GM23338 (cell line): ENCODE results near the gene HIP1. TPM values are rescaled to one million over a fixed set of nuclear protein-coding genes. Genes with fewer than 3 reads are reported as not detected.

Experiments
- ATAC-seq: fragments of 200-7000 bp; cut with Tn5 transposase; 3 replicates; pipeline ENCODE4 v1.9.1; 2020
- DNase-seq: peaks from one replicate; pipeline ENCODE4 v3.0.0-alpha.2; 2015; ENCODE audit warnings: low spot score
- H2AFZ ChIP-seq: fragments of 200-600 bp; sonication (generic); 2 replicates; pipeline ENCODE4 v1.8.0; 2016; ENCODE audit warnings: antibody characterized with exemption, mild to moderate bottlenecking, moderate library complexity
- H3F3A ChIP-seq: fragments of 200-600 bp; sonication (generic); replicated peaks from 2 replicates; pipeline ENCODE4 v1.8.0; 2017; ENCODE audit warnings: antibody characterized with exemption, mixed run types, low read depth
- H3K27ac ChIP-seq: fragments of 200-600 bp; sonication (generic); 2 replicates; pipeline ENCODE4 v1.6.1; 2016; ENCODE audit warnings: low read depth
- H3K27me3 ChIP-seq: fragments of 200-600 bp; sonication (generic); 2 replicates; pipeline ENCODE4 v1.8.0; 2016; ENCODE audit warnings: mild to moderate bottlenecking, mixed run types, moderate library complexity; ENCODE audit not compliant: insufficient read depth
- H3K36me3 ChIP-seq: fragments of 200-600 bp; sonication (generic); 2 replicates; pipeline ENCODE4 v1.8.0; 2016; ENCODE audit warnings: mild to moderate bottlenecking; ENCODE audit not compliant: insufficient read depth
- H3K4me1 ChIP-seq: fragments of 200-600 bp; sonication (generic); 2 replicates; pipeline ENCODE4 v1.8.0; 2016; ENCODE audit warnings: mild to moderate bottlenecking, moderate library complexity; ENCODE audit not compliant: insufficient read depth
- H3K4me2 ChIP-seq: fragments of 200-600 bp; sonication (generic); 2 replicates; pipeline ENCODE4 v1.7.1; 2017; ENCODE audit warnings: mixed run types
- H3K4me3 ChIP-seq: fragments of 200-600 bp; sonication (generic); 2 replicates; pipeline ENCODE4 v1.6.1; 2016; ENCODE audit warnings: mixed run types
- H3K79me2 ChIP-seq: fragments of 200-600 bp; sonication (generic); replicated peaks from 2 replicates; pipeline ENCODE4 v1.8.0; 2017; ENCODE audit warnings: mild to moderate bottlenecking; ENCODE audit not compliant: insufficient read depth
- H3K9me2 ChIP-seq: fragments of 200-600 bp; sonication (generic); 2 replicates; pipeline ENCODE4 v1.8.0; 2017; ENCODE audit not compliant: insufficient read depth
- H4K20me1 ChIP-seq: fragments of 200-600 bp; sonication (generic); replicated peaks from 2 replicates; pipeline ENCODE4 v1.8.0; 2017; ENCODE audit warnings: mild to moderate bottlenecking; ENCODE audit not compliant: insufficient read depth
- H3K27ac Mint-ChIP-seq: 2 replicates; pipeline ENCODE4 v1.8.0; 2020; ENCODE audit warnings: inconsistent platforms, mild to moderate bottlenecking, moderate library complexity, mixed read lengths
- H3K27me3 Mint-ChIP-seq: 3 replicates; pipeline ENCODE4 v1.8.0; 2022; ENCODE audit warnings: low read depth, mild to moderate bottlenecking, moderate library complexity, mixed read lengths, inconsistent platforms; ENCODE audit not compliant: insufficient read depth, poor library complexity
- H3K36me3 Mint-ChIP-seq: 3 replicates; pipeline ENCODE4 v1.8.0; 2021; ENCODE audit warnings: low read depth, mild to moderate bottlenecking, inconsistent platforms, moderate library complexity, mixed read lengths
- H3K4me1 Mint-ChIP-seq: 3 replicates; pipeline ENCODE4 v1.8.0; 2020; ENCODE audit warnings: mild to moderate bottlenecking, inconsistent platforms, mixed read lengths
- H3K4me3 Mint-ChIP-seq: 3 replicates; pipeline ENCODE4 v1.8.0; 2021; ENCODE audit warnings: moderate library complexity, mild to moderate bottlenecking, inconsistent platforms, mixed read lengths
- H3K9me3 Mint-ChIP-seq: 3 replicates; pipeline ENCODE4 v1.8.0; 2020; ENCODE audit warnings: moderate library complexity, mild to moderate bottlenecking, inconsistent platforms, mixed read lengths
- CTCF ChIP-seq, 2 experiments: fragments of 200-600 bp in 1 of 2; sonication (generic) in 1 of 2; conservative IDR thresholded peaks; 2 replicates each; pipeline versions ENCODE4 v1.5.1 to v1.6.1; 2016 to 2017; ENCODE audit warnings: antibody characterized with exemption in 2 of 2, low read depth in 2 of 2, mild to moderate bottlenecking in 2 of 2, moderate library complexity in 1 of 2
- NANOG ChIP-seq: IDR thresholded peaks from 2 replicates; pipeline ENCODE4 v1.6.1; 2016; ENCODE audit warnings: antibody characterized with exemption, borderline replicate concordance
- POLR2AphosphoS5 ChIP-seq: IDR thresholded peaks from 2 replicates; pipeline ENCODE4 v1.6.1; 2016; ENCODE audit warnings: antibody characterized with exemption, low read depth
- REST ChIP-seq: IDR thresholded peaks from one replicate; pipeline ENCODE4 v1.6.1; 2018; ENCODE audit warnings: antibody characterized with exemption; ENCODE audit not compliant: unreplicated experiment
- STAT1 ChIP-seq: IDR thresholded peaks from one replicate; pipeline ENCODE4 v1.6.1; 2016; ENCODE audit warnings: antibody characterized with exemption; ENCODE audit not compliant: unreplicated experiment
- ZNF331 ChIP-seq: fragments of 250-450 bp; sonication (Bioruptor Pico); IDR thresholded peaks from 2 replicates; pipeline ENCODE4 v1.5.0; 2020; ENCODE audit warnings: low read depth, mild to moderate bottlenecking, moderate library complexity
- ZNF462 ChIP-seq: fragments of 250-450 bp; sonication (Bioruptor Pico); IDR thresholded peaks from 2 replicates; pipeline ENCODE4 v1.5.0; 2020; ENCODE audit warnings: mild to moderate bottlenecking, moderate library complexity
- polyA plus RNA-seq: library from polyadenylated mRNA; unstranded; fragments of >200 nt; fragmentation: Nextera tagmentation; extraction: Ambion mirVana; gene quantifications from 2 replicates; pipeline ENCODE4 v1.2.1, GENCODE V29; 2016
- total RNA-seq: library from RNA; depleted of rRNA; stranded (reverse); fragments of >200 nt; shearing (Covaris generic); gene quantifications from 2 replicates; pipeline ENCODE4 v1.2.3, GENCODE V29; 2014

HIP1 gene
- total and polyA plus RNA-seq, 2 experiments from 2014 or later = 24.9 to 80.8 TPM

GRCh38 chr7:75640201-75640600 is 98.5 kb downstream of the HIP1 start (continued):
- no peak for TF ChIP-seq CTCF (conservative IDR thresholded peaks at IDR 0.05; ENCODE audit: low read depth in 2 of 2)
- no peak for TF ChIP-seq ZNF462 (CRISPR knock-in tag)
- TF ChIP-seq NANOG = no peak
- no peak for TF ChIP-seq POLR2AphosphoS5
- no peak for TF ChIP-seq STAT1
- no peak for TF ChIP-seq ZNF331 (CRISPR knock-in tag)

- Mint-ChIP-seq H3K4me3 (peak overlapping the region; percentile 84), H3K36me3 (peaks cover 18% of the 10 kb centered on the region; the same call in 2 of the 3 replicates), H3K27ac (peak overlapping the region; percentile 98), H3K9me3 (peaks cover 11% of the 10 kb centered on the region; the same call in 2 of the 3 replicates), H3K27me3 (peaks cover 18% of the 10 kb centered on the region), H3K4me1 (peaks cover 31% of the 10 kb centered on the region)
- DNase-seq (no peak), ATAC-seq (peak; percentile 24)
- peak overlapping the region; percentile 82 for H3K4me2 ChIP-seq
- peaks cover 23% of the 10 kb centered on the region for H4K20me1 ChIP-seq
- H3K4me1 ChIP-seq = peaks cover 33% of the 10 kb centered on the region
- TF ChIP-seq REST = no peak
- no peak overlapping the region for H2AFZ ChIP-seq
- H3F3A ChIP-seq = peaks cover 23% of the 10 kb centered on the region
- peaks cover 41% of the 10 kb centered on the region for H3K79me2 ChIP-seq
- no peaks in the 10 kb centered on the region for H3K9me2 ChIP-seq
- peak overlapping the region; percentile 98 for H3K4me3 ChIP-seq
- no peaks in the 10 kb centered on the region for H3K27me3 ChIP-seq
- H3K27ac ChIP-seq = peak overlapping the region; percentile 100
- 0 out of 2 replicates have a peak, but pooled peaks cover 4% of the 10 kb centered on the region for H3K36me3 ChIP-seq
These were observed 98.9 kb downstream of the HIP1 start for GRCh38 chr7:75639886-75640190.
